Astrocyte of the spinal cord (primary cell): Measurements from ENCODE around the gene TULP4.
"Not testable (repeated sequence)": the region's sequence is repeated elsewhere in the genome, so short reads cannot be mapped to it uniquely, and the experiment has no call there.

Source experiments
- DNase-seq: peaks from one replicate; pipeline ENCODE4 v3.0.0; 2011; ENCODE audit warnings: low read depth, low spot score
- H3K4me3 ChIP-seq: 2 replicates; pipeline ENCODE4 v1.5.1; 2011; ENCODE audit warnings: low read depth, mild to moderate bottlenecking, low read length, moderate library complexity
- CTCF ChIP-seq: IDR thresholded peaks from 2 replicates; pipeline ENCODE4 v1.5.1; 2012; ENCODE audit warnings: low read depth, mild to moderate bottlenecking, low read length, inconsistent platforms
- in situ Hi-C: cut with HindIII; loops from 2 replicates; pipeline ENCODE4 v1.10.0; 2017; ENCODE audit warnings: low sequenced_read_pairs

The TULP4 gene

GRCh38 chr6:158545043-158545966 lies 233.0 kb downstream of the TULP4 start:
- no peak for TF ChIP-seq CTCF
- in situ Hi-C loops = no loop called here
- DNase-seq = no peak
- H3K4me3 ChIP-seq = no peak overlapping the region

GRCh38 chr6:158548418-158549161 lies 236.3 kb downstream of the TULP4 start:
- in situ Hi-C loops = no loop called here
- no peak for TF ChIP-seq CTCF

DNA sequence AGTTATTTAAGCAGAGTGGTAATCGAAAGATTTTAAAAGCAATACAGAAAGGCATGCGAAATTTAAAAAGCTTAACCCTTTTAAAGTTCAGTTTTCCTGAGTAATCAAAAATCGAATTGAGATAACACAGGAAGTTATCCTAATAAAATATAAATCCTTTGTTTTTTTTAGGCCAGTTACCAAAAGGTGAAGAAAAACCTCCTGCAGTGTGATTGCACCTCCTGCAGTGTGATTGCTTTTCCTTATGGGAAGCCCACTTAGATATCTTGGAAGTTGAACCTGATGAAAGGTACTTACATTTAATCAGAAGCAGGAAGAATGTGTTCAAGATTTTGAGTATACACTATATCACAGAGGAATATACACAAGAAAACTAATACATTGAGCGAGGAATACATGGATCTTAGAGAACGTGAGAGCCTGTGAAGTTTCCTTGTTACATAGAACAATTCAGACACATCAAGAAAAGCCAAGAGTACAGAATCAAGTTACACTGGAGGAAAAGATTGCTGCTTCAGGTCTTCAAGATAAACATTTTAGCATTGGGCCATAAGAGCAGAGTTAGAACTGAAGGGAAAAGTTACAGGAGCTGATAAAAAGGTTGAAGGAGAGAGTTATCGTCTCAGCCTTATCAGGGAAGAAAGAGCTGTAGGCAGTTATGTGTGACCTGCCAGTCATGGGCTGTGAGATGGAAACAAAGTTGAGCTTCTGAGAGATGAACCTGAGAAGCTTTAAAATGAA lies 240.0 kb downstream of the TULP4 start:
- in situ Hi-C loops = no loop called here
- TF ChIP-seq CTCF = no peak
- DNase-seq = no peak
- no peak overlapping the region for H3K4me3 ChIP-seq

More at GRCh38 chr6:158548418-158549161, 236.3 kb downstream of the TULP4 start:
- no peak overlapping the region for H3K4me3 ChIP-seq
- DNase-seq = no peak

DNA sequence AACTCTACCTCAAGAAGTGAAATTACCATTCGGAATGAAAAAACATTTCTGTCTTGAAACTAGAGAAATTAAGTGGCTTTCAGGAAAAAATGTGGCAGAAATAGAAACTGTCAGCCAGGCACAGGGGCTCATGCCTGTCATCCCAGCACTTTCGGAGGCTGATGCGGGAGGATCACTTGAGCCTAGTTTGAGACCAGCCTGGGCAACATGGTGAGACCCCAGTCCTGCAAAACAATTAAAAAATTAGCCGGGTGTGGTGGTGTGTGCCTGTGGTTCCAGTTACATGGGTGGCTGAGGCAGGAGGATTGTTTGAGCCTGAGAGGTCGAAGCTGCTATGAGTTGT lies 240.5 kb downstream of the TULP4 start:
- TF ChIP-seq CTCF = no peak
- DNase-seq = no peak
- no peak overlapping the region for H3K4me3 ChIP-seq
- in situ Hi-C loops = no loop called here

- no peak for DNase-seq
- H3K4me3 ChIP-seq = no peak overlapping the region
- in situ Hi-C loops = no loop called here
- TF ChIP-seq CTCF = no peak
Observed at GRCh38 chr6:158554611-158555361, 242.5 kb downstream of the TULP4 start.

GRCh38 chr6:158556113-158556512 lies 243.8 kb downstream of the TULP4 start:
- in situ Hi-C loops = no loop called here
- DNase-seq = no peak
- no peak for TF ChIP-seq CTCF
- no peak overlapping the region for H3K4me3 ChIP-seq

GRCh38 chr6:158557110-158557509 lies 244.8 kb downstream of the TULP4 start:
- H3K4me3 ChIP-seq, DNase-seq, in situ Hi-C loops: not testable (repeated sequence)
